Nephron (organoid): ENCODE measurements around the gene PLB1.
A peak's percentile ranks its signal among the peaks of the same experiment; 100 is the strongest.

Source experiments
- H3K27ac Mint-ChIP-seq, 3 experiments: 2 replicates each; pipeline ENCODE4 v1.8.0; 2020; ENCODE audit warnings: mixed read lengths in 3 of 3, mild to moderate bottlenecking in 2 of 3, moderate library complexity in 1 of 3
- H3K27me3 Mint-ChIP-seq: 2 replicates; pipeline ENCODE4 v1.8.0; 2021; ENCODE audit warnings: low read depth, mild to moderate bottlenecking, moderate library complexity, mixed read lengths
- H3K36me3 Mint-ChIP-seq: 2 replicates; pipeline ENCODE4 v1.8.0; 2020; ENCODE audit warnings: low read depth, mixed read lengths
- H3K4me1 Mint-ChIP-seq: 2 replicates; pipeline ENCODE4 v1.8.0; 2020; ENCODE audit warnings: mixed read lengths
- H3K4me3 Mint-ChIP-seq, 3 experiments: 2 replicates each; pipeline ENCODE4 v1.8.0; 2020; ENCODE audit warnings: mild to moderate bottlenecking in 3 of 3, mixed read lengths in 3 of 3, moderate library complexity in 2 of 3
- H3K9me3 Mint-ChIP-seq: 2 replicates; pipeline ENCODE4 v1.8.0; 2020; ENCODE audit warnings: mixed read lengths
- CTCF ChIP-seq, 3 experiments: fragments of 200-600 bp; sonication (generic); IDR thresholded peaks; one replicate each; pipeline ENCODE4 v1.5.0; 2021; ENCODE audit warnings: antibody characterized with exemption in 3 of 3; ENCODE audit not compliant: unreplicated experiment in 3 of 3

The PLB1 gene

DNA sequence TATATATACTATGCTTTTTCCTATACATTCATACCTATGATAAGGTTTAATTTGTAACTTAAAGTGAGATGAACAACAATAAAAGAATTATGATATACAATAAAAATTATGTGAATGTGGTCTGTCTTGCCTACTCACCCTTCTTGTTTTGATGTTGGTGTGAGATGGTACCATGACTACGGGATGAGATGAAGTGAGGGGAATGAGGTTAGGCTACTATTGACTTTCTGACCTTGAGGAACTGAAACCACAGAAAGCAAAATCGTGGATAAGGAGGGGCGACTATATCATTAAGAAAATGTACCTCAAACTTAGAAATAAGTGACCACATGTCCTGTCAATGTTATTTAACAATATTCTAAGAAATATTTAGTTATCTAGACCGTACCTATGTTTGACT is 151.8 kb downstream of the PLB1 start:
- no peaks in the 10 kb centered on the region for H3K9me3 Mint-ChIP-seq
- H3K27ac Mint-ChIP-seq = no peak overlapping the region
- no peaks in the 10 kb centered on the region for H3K36me3 Mint-ChIP-seq
- H3K4me3 Mint-ChIP-seq = no peak overlapping the region
- H3K4me1 Mint-ChIP-seq = peaks cover 52% of the 10 kb centered on the region
- no peak for TF ChIP-seq CTCF (IDR thresholded peaks at IDR 0.05; ENCODE audit: unreplicated experiment in 3 of 3)
- H3K27me3 Mint-ChIP-seq = peaks cover 4% of the 10 kb centered on the region

- TF ChIP-seq CTCF (IDR thresholded peaks at IDR 0.05; ENCODE audit: unreplicated experiment in 3 of 3) = no peak
- peaks cover 54% of the 10 kb centered on the region for H3K4me1 Mint-ChIP-seq
- no peaks in the 10 kb centered on the region for H3K36me3 Mint-ChIP-seq
- no peaks in the 10 kb centered on the region for H3K9me3 Mint-ChIP-seq
- H3K27ac Mint-ChIP-seq = peak overlapping the region in 1 of 3 experiments; percentile 8
- no peak overlapping the region for H3K4me3 Mint-ChIP-seq
- peaks cover 4% of the 10 kb centered on the region for H3K27me3 Mint-ChIP-seq
These were observed 152.3 kb downstream of the PLB1 start for GRCh38 chr2:28648147-28648546.

DNA sequence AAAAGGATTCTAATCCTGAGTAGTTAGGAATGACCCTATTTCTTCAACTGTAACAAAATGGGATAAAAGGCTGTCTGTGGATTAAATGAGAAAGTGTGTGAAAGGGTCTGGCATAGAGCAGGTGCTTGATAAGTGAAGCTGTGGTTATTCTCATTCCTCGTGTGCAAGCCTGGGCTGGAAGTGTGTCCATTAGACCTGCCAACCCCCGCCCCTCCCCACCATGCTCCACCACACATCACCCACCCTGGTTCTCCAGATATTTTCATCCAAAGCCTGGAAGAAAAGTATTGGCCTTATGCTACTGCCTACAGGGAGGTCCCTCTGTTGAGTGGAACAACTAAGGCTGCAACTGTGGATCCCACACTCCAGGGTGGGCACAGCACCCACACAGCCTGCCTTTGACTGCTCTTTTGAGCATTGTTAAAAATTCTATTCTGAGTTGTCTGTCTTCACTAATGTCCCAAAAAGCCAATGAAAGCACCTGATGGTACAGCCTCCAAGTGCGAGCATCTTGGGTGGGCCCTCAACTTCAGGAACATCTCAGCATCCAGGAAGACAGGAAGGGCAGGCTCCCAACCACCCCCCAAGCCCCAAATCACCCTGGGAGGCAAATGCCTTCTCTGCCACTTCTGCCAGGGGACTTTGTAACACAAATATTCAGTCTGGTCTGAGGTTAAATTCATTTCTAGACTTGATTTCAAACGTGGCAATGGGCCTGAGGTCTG is 153.0 kb downstream of the PLB1 start:
- H3K4me3 Mint-ChIP-seq = no peak overlapping the region
- TF ChIP-seq CTCF (IDR thresholded peaks at IDR 0.05; ENCODE audit: unreplicated experiment in 3 of 3) = no peak

GRCh38 chr2:28649481-28650265 is 153.8 kb downstream of the PLB1 start:
- Mint-ChIP-seq H3K27me3 (peaks cover 4% of the 10 kb centered on the region), H3K27ac (peak overlapping the region in 1 of 3 experiments; percentile 28), H3K4me3 (no peak overlapping the region), H3K36me3 (no peaks in the 10 kb centered on the region), H3K9me3 (no peaks in the 10 kb centered on the region), H3K4me1 (peaks cover 48% of the 10 kb centered on the region)
- no peak for TF ChIP-seq CTCF (IDR thresholded peaks at IDR 0.05; ENCODE audit: unreplicated experiment in 3 of 3)

More for the DNA sequence above, 153.0 kb downstream of the PLB1 start:
- Mint-ChIP-seq H3K27me3 (peaks cover 4% of the 10 kb centered on the region), H3K4me1 (peaks cover 48% of the 10 kb centered on the region), H3K27ac (peak overlapping the region in 1 of 3 experiments; percentile 8), H3K36me3 (no peaks in the 10 kb centered on the region), H3K9me3 (no peaks in the 10 kb centered on the region)

GRCh38 chr2:28650266-28650584 is 154.4 kb downstream of the PLB1 start:
- peaks cover 4% of the 10 kb centered on the region for H3K27me3 Mint-ChIP-seq
- TF ChIP-seq CTCF (IDR thresholded peaks at IDR 0.05; ENCODE audit: unreplicated experiment in 3 of 3) = no peak
- H3K36me3 Mint-ChIP-seq = no peaks in the 10 kb centered on the region
- peak overlapping the region in 1 of 3 experiments; percentile 28 for H3K27ac Mint-ChIP-seq
- H3K9me3 Mint-ChIP-seq = no peaks in the 10 kb centered on the region
- no peak overlapping the region for H3K4me3 Mint-ChIP-seq
- H3K4me1 Mint-ChIP-seq = peaks cover 52% of the 10 kb centered on the region
